GM12872 (cell line): ENCODE measurements around the gene PDE4B.

Experiments used
- CTCF ChIP-seq: IDR thresholded peaks from 3 replicates; pipeline ENCODE4 v1.5.1; 2011; ENCODE audit warnings: low read depth, mild to moderate bottlenecking, low read length, moderate library complexity; ENCODE audit not compliant: insufficient read depth

Gene PDE4B

GRCh38 chr1:65949933-65950332 lies 157.2 kb downstream of the PDE4B start:
- no peak for TF ChIP-seq CTCF

GRCh38 chr1:65952696-65953095 lies 160.0 kb downstream of the PDE4B start:
- TF ChIP-seq CTCF: no peak

GRCh38 chr1:65953170-65953569 lies 160.5 kb downstream of the PDE4B start:
- no peak for TF ChIP-seq CTCF

GRCh38 chr1:65955071-65955470 lies 162.4 kb downstream of the PDE4B start:
- TF ChIP-seq CTCF: no peak

- no peak for TF ChIP-seq CTCF
Observed at GRCh38 chr1:65955503-65955902, 162.8 kb downstream of the PDE4B start.

GRCh38 chr1:65958561-65959350 lies 166.1 kb downstream of the PDE4B start:
- TF ChIP-seq CTCF: peak; percentile 43; the same call in 2 of the 3 replicates

- no peak for TF ChIP-seq CTCF
Observed at GRCh38 chr1:65959896-65960567, 167.3 kb downstream of the PDE4B start.
